NCI-H1930 (cell line): ENCODE results near the gene CUL1.

ENCODE experiments used
- DNase-seq, 2 experiments: peaks; one replicate each; lab custom pipeline; 2025; lab: John Stamatoyannopoulos, UW

CUL1 gene

DNA sequence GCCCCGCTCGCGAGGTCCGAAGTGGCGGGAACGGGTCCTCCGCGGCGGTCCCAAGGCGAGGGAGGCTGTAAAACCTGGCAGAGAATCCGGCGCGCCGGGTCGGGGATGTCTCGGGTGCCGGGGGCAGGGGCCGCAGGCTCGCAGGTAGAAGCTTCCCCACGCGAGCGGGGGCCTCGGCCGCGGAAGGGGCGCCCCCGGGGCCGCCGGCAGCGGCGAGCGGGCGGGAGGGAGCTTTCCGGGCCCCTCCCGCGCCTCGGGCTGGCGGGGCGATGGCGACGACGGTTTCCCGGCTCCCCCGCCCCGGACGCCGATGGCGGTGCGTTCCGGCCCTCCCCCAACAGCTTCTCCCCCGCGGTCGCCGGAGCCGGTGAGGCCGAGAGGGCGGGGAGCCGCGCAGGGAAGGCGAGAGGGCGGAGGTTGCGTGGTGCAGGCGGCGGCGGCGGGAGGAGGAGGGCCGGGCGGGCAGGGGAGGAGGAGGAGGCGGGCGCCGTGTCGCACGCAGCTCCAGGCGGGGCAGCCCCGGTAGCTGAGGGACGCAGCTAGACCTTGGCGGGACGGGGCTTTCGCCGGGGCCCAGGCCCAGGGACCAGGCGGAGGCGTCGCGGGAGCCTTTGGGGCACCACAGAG, at the start of gene CUL1:
Gene CUL1 (plus strand): TSS at position 507 of the 627 bp plus-strand sequence. CDS start 31,220 bp downstream, outside the sequence.
- DNase-seq: peak; percentile 35 to 40

DNA sequence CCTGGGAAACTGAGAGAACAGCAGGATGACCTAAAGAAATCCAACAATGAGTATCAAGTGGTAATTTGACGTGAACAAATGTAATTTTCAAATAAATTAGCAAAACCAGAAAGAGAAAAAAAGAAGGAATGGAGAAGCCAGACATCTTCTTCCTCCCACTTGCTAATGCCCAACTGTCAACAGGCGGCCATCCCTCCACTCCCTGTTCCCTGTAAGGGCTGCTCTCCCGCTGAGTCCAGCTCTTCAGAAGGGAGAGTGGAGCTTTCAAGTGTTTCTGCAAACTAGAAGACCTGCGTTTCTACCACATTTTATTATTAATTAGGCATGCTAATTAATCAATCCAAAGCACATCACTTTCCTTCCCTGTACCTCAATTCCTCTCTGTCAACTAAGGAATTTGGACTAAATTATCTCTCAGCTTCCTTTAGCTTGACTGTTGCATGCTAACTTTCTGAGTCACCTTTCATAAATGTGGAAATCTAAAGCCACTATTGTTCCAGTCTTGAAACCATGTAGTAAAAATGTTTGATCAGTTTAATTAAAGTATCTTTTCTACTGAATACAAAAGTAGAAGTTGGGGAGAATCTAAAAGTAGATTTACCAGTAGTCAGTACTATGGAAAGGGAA, 48.4 kb upstream of the CUL1 start:
- no peak for DNase-seq

DNA sequence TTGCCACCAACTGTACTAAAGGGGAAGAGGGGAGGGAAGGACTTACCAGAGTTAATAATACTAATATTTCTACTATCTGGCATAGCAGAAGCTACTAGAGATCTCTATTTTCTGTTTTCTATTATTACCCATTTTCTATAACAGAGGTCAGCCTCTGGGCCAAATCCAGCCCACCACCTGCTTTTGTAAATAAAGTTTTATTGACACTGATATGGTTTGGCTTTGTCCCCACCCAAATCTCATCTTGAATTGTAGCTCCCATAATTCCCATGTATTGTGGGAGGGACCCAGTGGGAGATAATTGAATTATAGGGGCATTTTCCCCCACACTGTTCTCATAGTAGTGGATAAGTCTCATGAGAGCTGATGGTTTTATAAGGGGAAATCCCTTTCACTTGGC, 45.9 kb upstream of the CUL1 start:
- DNase-seq: no peak

DNA sequence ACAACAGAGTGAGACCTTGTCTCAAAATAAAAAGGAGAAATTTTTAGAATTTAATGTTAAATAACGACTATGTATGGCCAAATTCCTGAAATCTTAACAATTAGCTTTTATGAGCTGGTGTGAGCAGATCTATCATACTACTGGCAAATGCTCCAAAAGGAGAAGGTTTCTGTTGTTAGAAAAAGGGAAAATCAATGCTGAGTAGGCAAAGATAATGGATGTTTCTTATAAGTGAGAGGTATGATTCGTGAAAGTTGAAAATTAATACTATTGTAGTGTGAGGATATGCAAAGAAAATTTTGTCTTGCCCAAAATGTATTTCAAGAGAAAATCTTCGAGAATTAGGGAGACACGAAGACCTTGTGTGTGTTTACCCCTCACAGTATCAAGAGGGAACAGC, 40.8 kb upstream of the CUL1 start:
- DNase-seq: no peak

DNA sequence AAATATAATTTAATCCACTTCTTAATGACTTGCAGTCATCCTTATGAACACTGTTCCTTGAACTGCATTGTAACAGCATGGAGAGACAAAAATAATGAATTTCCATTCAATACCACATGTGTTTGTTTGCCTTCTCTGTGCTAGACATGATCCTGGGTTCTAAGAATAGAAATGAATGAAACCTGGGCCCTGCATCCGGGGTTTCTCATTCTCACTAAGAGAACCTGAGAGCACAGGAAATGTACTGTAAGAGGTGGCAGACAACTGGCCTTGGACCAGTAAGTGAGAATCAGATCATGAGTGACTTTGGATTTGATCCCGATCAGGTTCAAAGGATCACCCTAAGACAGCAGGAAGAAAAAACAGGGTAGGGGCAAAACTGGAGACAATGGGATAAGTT, 37.2 kb upstream of the CUL1 start:
- DNase-seq: no peak

DNA sequence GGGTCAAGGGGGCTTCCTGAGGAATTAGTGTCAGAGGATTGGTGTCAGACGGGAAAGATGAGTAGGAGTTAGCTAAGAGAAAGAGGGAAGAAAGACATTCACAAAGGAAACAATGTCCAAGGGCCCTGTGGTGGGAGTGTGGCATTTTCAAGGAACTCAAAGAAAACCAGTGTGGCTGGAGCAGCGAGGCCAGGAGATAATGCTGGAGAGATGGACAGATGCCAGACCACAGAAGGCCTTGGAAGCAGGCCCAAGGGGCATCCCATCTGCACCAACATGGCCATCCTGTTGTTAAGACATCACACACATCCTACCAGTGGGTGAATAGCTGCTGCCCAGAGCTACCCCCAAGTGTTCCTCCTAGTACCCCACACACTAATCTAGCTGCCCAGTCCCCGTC, 36.1 kb upstream of the CUL1 start:
- no peak for DNase-seq

DNA sequence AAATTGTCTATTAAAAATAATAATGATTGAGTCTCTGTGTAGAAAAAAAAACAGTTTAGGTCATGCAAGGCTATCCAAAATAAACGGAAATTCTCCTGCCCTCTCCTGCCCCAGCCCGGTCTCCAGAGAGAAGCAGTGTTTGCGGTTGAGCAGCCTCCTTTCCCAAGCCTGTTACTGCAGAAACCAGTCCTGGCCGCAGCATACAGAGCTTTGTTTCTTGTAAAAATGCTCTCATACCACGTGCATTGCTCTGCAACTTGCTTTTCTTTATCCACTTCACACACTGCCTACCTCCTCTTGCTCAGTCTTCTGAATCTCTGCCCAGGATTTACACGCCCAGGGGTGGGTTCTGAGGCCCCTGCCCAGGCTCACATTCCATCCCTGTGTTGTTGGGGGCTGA, 34.4 kb upstream of the CUL1 start:
- no peak for DNase-seq

DNA sequence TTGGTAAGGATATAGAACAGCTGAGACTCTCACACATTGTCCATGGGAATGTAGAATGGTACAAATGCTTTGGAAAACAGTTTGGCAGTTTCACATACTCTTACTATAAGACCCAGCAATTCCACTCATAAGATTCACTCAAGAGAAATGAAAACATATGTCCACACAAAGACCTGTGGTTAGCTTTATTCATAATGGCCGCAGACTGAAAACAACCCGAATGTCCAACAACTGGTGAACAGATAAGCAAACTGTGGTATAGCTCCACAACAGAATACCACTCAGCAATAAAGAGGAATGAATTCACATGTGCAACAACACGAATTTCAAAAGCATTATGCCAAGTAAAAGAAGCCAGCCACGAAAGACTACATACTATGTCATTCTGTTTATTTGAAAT, 33.5 kb upstream of the CUL1 start:
- no peak for DNase-seq

DNA sequence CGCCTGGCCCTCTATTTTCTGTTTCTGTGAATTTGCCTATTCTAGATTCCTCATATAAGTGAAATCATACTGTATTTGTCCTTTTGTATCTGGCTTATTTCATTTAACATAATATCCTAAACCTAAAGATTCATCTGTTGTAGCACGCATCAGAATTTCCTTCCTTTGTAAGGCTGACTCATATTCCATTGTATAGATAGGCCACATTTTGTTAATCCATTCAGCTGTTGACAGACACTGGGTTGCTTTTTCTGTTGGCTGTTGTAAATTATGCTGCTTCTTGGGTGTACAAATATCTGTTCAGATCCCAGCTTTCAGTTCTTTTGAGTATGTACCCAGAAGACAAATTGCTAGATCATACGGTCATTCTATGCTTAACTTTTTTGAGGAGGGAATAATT, 28.8 kb upstream of the CUL1 start:
- DNase-seq: no peak

DNA sequence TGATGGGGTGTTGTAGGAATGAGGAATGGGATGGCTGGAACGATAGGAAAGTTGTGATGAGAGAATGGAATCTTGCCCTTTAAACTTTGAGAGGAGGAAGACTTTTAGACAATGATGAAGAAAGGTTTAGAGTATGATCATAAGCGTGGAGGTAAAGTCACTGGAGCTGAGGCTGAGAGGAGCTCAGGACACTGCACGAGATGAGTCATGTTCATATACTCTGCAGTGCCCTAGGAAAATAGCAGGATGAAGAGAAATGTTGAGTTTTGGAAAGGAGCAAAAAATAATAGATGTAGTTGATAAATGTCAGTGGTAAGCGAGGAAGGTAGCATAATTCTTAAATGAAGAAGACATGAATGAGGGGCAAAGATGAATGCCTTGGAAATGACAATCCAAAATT, 28.3 kb upstream of the CUL1 start:
- DNase-seq: no peak

DNA sequence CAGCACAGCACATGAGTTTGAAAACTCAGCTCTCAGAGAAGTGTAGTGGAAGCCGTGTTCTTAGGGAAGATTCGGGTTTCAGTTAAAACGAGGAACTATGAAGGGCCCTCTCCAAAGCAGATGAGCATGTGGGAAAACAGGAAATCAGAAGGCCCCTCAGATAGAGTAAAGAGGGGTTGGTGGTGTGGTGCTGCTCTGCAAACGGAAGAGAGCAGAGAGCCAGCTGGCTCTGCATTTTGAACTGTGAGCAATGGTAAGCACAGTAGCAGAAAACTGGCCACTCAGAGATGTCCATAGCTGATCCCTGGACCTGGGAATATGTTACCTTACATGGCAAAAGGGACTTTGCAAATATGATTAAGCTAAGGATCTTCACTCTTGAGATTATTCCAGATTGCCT, 27.9 kb upstream of the CUL1 start:
- no peak for DNase-seq

DNA sequence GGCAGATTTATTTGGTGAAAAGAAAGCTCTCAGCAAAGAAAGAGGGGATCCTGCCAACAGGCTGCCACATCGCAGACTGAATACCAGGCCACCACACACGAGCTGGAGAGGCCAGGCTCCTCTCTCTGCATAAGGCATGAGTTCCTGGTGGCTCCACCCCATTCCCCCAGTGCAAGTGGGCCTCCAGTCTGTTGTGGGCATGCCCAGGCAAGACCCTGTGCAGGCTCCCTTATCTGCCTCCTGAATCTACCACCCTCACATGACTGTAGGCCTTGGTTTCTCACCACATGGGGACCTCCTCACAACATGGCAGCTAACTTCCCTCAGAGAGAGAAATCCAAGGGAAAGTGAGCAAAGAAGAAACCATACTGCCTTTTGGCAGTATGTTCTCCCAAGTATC, 26.7 kb upstream of the CUL1 start:
- no peak for DNase-seq

DNA sequence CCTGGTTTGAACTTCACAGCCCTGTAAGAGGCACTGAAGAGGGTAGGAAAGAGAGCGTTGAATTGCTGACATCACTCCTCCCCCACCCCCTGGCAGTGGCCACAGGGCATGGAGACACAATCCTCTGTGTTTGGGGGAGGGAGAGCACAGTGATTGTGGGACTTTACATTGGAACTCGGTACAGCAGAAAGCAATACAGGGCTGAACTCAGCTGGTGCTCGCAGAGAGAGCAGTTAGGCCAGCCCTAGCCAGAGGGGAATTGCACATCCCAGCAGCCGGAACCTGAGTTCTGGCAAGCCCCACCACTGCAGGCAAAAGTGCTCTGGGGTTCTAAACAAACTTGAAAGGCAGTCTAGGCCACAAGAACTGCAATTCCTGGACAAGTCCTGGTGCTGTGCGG, 24.0 kb upstream of the CUL1 start:
- no peak for DNase-seq

DNA sequence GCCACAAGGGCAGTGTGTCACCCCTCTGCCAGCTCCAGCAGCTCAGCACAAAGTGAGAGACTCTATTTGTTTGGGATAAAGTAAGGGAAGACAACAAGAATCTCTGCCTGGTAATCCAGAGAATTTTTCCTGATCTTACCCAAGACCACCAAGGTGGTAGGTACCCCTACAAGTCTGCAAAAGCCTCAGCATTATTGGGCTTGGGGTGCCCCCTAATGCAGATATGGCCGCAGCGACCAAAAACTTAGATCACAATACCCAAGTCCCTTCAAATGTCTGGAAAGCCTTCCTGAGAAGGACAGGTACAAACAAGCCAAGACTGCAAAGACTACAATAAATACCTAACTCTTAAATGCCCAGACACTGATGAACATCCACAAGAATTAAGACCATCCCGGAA, 22.4 kb upstream of the CUL1 start:
- DNase-seq: no peak

DNA sequence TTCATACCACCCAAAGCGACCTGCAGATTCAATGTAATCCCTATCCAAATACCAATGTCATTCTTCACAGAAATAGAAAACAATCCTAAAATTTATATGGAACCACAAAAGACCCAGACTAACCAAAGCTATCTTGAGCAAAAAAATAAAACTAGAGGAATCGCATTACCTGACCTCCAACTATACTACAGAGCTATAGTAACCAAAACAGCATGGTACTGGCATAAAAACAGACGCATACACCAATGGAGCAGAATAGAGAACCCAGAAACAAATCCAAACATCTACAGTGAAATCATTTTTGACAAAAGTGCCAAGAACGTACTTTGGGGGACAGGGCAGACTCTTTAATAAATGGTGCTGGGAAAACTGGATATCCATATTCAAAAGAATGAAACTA, 16.9 kb upstream of the CUL1 start:
- DNase-seq: no peak

DNA sequence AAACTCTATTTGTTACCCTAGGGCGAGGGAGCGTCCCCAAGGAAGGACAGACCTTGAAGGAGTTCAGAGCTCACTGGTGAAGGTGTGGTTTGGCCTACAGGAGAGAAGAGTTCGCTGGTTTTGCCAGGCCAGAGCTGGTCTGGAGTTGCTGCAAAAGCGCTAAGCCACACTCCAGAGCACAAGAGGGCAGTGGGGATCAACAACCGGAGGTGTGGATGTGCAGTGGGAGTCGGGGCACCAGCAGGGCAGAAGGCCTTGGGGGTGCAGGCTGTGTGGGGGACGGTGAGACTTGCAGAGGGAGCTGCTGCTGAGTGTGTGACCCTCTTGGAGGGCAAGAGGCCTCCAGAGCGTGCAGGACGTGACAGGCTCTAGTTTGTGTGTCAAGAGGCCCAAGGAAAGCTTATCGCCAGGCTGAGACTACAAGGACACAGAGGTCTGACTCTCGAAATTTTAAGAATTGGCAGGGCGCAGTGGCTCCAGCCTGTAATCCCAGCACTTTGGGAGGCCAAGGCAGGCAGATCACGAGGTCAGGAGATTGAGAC, 14.3 kb upstream of the CUL1 start:
- DNase-seq: no peak

DNA sequence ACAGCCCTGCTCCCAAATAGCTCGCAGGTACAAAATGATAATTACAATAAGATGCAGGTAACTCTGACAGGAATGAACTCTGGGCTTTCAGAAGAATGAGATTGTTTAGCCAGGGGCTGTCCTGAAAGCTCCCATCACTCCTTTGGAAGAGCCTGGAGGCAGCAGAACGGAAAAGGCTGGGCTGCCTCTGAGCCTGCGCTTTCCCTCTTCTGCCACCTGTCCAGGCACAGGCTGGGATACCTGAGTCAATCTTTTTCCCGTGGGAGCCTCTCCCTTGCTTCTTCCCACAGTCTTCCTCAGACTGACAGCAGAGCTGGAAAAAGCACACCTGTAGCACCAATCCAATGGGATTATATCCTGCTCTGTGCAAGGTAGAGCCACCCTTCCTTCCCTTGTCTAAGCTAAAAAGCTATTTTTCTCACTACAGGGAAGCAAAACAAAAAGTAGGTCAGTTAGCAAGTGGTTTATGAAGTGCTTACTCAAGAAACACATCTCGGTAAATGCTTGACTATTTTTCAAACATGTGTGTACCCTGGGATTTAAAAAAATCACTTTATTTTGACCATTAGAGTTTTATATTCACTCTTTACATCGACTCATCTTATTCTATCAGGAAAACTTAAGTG, 12.3 kb upstream of the CUL1 start:
- no peak for DNase-seq

DNA sequence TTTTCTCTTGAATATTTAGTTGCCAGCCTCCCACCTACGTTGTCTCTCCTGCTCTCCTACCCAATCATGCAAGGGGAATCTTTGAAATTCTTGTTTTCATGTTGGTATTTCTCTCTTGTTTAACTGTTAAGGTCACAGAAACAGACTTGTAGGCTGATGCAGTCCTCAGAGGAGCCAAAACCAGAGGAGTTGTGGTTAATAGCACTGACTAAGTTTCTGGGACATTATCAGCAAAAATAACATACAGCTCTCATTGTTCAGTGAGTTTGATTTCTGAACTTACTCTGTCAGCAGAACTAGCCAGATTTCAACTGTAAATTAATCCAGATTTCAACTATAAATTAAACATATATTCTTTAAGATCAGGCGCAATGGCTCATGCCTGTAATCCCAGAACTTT, 11.1 kb upstream of the CUL1 start:
- DNase-seq: no peak

DNA sequence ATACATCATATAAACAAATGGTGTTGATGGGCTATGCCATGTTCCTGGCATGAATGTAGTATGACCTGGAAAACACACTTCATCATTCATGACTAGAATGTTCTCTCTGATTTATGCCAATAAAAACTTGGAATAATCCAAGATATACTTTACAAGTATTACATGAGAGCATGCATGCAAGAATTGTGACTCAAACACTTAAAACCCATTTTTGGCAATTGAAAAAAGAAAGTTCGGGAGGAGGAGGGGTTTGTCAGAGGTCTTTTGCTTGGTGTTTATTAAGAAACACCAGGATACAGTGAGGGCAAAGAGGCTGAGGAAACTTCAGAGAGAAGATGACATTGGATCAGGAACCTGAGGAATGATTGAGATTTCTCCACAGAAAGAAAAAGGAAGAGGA, 10.2 kb upstream of the CUL1 start:
- DNase-seq: no peak

DNA sequence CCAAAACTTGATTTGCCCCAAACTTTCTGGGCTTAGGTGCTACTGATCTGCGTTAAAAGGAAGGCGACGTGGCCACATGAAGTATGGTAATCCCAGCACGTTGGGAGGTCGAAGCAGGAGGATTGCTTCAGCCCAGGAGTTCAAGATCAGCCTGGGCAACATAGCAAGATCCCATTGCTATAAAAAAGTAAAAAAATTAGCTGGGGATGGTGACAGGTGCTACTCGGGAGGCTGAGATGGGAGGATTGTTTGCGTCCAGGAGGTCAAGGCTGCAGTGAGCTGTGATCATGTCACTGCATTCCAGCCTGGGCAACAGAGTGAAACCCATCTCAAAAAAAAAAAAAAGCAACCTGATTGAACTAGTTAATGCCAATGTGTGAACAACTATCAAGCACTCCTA, 5.1 kb upstream of the CUL1 start:
- no peak for DNase-seq

DNA sequence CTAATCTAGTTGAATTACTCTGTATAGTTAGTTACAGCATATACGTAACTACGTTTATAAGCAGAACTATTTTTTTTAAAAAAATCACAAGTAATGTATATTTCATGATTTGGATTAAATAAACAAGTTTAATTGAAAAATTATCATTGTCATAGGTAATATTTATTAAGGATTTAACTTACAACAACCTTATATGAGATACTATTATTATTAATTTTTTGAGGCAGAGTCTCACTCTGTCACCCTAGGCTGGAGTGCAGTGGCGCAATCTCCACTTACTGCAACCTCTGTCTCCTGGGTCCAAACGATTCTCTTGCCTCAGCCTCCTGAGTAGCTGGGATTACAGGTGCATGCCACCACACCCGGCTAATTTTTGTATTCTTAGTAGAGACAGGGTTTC, 4.1 kb upstream of the CUL1 start:
- no peak for DNase-seq

DNA sequence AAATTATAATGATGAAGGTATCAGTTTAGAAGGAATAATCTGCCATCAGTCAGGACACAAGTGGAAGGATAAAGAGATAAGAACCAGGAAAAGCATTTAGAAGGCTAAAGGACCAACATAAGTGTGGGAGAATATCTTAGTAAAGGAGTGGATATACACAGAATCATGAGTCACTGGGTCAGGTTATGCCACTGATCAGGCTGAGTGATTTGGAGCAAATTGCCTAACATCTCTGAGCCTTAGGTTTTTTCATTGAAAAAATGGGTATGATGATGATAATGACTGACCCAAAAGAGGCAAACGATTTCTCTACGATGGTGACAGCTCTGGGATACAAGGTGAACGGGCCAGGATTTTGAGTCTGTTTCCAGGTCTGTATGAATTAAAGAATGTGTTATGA, 2.8 kb upstream of the CUL1 start:
- no peak for DNase-seq

DNA sequence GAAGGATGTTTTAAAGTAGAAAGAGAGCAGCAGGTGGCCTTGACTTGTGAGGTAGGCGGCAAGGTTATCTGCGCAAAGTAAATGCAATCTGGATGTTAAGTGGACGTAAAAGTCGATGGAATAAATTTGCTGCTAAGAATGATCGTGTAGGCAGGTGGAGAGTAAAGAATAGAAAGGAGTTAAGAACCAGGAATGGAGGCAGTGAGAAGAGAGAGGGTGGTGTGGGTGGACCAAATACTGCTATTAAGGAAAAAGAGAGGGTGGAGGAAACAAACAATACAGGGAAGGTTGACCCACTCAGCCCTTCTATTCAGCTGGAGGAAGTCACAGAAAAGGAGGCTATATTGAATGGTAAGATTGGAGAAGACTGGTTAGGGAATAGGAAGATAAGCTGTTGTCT, 1.9 kb upstream of the CUL1 start:
- DNase-seq: no peak
